SKM-1 treated with dmso at 0.1 percent for 144 hours (cell line): Measurements from ENCODE around the gene FOXP1.

Experiments used
- DNase-seq: peaks from one replicate; lab custom pipeline; 2025; ENCODE audit not compliant: unreplicated experiment; lab: John Stamatoyannopoulos, UW

The FOXP1 gene

DNA sequence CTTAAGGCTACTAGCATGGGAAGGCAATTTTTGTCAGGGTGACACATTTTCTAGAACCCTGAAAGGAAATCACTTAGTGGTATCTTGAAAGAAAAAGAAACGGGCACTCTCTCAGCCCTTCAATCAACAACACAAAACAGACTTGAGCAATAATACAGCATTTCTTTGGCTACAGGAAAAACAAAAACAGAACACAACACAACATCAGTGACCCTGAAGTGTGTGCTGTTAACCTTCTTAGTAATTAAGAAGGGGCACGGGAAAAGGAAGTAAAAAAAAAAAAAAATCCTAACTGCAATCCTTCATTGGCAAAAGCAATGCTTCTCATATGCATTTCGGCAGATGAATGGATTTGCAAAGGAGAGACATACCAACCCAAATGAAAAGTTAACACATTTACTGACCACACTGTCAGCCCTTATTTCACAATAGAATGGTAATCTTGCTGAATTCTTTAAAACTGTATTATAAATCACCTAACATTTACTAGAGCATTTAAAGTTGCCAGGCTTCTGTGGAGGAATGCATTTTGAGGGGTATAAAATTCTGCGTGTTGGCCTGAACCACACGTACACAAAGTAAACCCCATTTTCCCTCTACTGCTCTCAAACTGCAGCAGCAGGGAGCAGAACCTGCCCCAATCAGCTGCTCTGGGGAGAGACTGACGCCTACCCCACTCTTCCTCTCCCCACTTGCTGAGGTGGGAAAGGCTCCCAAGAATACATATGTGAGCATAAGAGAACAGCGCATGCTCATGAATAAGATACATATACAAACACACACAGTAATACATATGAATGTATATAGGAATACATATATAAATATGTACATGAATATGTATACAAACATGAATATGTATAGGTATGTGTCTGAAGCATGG lies 198.5 kb downstream of the FOXP1 start:
- peak; percentile 7 for DNase-seq

DNA sequence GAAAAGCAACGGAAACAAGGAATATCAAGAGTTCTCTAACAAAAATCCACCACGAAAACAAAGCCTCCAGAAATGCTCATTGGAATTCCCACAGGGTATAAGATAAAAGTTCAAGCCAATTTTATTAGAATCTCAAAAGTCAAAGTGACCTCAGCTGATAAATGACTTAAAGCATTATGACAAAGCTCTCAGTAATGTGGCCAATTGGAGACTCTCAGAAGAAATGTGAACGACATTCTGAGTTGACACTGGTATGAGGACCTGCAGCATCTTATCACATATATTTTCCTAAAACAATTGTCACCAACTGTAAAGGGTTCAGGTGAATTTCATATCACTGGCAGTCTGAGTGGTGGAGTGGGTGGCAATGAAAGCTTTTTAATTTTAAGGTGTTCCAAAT lies 199.1 kb downstream of the FOXP1 start:
- DNase-seq, result no peak

DNA sequence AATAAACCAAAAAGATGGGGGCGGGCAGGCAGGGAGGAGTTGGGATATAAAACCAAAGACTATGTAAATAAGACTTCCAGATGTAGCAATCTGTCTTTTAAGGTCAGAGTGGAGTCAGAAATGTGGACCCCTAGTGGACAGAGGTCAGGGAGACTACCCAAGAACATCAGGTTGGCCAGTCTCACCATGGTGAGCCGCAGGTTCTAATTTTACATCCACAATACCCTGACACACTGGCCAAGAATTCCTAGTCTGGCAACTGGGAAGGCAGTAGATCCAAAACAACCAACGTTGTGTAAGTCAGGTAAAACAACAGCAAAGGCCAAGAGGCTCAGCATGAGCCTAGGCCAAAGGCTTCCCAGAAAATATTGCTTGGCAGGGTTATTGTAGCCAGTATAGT lies 203.4 kb downstream of the FOXP1 start:
- DNase-seq, result no peak

DNA sequence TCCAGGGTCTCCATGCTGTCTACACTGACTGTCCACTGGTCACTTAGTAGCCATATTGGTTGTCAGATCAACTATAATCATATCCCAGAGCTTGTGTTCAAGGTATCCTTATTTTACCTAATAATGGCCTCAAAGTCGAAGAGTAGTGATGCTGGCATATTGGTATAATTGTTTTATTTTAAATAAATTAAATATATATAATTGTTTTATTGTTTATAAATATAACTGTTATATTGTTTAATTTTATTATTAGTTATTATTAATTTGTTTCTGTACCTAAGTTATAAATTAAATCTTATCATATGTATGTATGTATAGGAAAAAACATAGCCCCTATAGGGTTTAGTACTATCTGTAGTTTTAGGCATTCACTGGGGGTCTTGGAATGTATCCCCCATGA lies 205.0 kb downstream of the FOXP1 start:
- DNase-seq, result no peak

DNA sequence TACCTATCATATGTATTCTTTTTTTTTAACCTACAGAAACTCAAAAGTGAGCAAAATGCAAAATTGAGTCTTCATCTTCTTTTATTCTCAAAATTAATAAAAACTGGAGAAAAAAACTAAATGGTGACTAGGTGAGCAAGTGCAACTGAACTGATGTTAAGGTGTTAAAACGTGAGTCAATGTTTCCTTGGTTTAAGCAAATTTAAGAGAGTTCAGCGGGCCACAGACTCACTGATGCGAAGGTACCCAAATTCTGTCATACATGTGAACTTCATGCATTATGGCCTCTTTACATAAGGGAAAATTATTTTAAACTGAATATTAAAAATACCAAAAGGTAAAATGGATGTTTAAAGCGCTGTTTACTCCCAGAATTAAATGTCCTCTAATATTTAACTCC lies 206.6 kb downstream of the FOXP1 start:
- DNase-seq, result no peak

DNA sequence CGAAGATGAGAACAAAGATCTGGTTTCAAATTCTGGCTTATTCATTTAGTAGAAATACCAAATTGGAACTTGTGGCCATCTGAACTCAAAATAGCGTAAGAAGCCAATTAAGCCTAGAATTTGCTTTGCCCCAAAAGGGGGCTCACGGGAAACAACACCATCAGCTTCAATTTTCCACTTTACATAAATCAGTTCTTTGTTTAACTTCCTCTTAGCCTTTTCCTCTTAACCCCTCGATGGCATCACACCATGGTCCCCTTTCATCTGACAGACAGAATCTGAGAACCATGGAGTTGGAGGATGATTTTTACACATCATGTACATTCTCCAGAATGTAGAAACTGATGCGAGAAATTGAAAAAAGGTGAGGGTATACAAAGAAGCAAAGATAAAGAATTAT lies 207.0 kb downstream of the FOXP1 start:
- DNase-seq, result no peak

DNA sequence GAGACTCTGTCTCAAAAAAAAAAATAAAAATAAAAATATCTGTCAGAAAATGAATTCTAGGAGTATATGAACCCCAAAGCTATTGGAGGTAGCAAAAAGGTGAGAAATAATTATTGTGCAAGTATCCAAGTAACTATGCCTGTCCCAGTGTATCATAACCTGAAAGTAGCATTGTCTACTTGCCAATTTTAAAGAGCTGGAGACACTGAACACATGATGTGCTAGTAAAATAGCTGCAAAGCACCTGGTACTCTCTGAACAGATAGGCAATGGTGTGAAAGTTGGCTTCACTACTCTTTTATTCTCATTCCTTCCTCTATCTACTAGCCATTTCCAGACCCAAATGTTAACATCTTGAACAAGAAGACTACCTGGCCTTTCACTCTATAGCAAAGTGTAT lies 208.9 kb downstream of the FOXP1 start:
- DNase-seq, result no peak

DNA sequence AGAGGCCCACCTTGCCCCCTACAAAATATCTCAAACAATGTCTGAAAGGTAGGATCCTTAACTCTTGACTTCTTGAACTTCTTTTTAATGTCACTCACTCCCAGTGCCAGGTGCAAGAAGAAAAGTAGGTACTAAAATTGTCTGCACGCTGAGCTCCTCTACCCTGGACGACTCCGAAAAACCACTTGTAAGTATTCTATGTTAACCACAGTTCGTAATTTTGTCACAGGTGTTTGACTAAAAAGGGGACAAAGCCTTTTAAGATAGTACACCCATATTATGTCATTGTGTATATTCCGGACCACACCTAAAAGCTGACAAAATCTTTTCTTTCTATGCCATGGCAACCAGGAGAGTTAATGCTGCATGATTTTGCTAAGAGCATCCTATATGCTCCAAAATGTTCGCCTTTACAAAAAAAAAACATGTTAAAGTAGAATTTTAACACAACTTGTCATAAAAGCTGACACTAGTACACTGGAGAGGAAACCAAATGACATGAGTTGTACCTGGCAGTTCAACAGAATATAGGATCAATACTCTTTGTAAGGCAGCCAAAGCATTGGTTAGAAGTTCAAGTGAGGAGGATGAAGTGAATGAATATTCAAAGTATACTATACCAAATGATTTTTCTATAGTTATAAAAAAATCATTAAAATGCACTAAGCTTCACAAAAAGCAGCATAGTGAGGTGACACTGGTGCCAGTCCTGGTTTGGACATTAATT lies 210.5 kb downstream of the FOXP1 start:
- no peak for DNase-seq

DNA sequence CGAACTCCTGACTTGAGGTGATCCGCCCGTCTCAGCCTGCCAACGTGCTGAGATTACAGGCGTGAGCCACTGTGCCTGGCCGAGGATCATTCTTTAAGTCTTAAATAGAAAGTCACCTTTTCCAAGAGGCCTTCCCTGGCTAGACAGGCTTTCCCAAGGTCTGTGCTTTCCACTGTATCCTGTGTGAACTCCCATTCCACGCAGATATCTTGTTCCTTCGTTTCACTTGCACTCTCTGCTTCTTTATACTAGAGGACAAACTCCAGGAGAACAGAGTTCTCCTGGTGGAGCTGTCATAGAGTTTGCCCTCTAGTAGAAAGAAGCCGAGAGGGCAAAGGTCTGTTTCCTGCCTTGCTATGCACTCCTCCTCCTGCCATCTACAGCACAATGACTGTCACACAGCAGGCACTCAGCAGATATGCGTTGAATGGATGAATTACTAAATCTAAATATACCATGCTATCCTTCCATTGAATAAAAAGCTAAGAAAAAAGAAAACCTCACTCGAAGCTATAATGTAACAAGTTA lies 211.2 kb downstream of the FOXP1 start:
- no peak for DNase-seq

DNA sequence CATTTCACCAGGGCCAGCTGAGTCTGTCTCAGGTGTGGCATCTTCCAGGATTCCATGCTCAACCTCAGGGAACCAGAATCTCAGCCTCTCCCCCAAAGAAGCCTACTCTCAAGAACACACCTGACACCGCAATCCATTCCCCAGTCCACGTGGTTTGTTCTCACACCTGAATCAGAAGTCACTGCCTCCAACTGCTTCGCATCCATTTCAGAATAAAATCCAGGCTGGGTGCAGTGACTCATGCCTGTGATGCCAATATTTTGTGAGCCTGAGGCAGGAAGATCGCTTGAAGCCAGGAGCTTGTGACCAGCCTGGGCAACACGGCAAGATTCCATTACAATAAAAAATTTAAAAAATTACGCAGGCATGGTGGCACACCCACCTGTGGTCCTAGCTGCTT lies 212.2 kb downstream of the FOXP1 start:
- DNase-seq, result no peak

DNA sequence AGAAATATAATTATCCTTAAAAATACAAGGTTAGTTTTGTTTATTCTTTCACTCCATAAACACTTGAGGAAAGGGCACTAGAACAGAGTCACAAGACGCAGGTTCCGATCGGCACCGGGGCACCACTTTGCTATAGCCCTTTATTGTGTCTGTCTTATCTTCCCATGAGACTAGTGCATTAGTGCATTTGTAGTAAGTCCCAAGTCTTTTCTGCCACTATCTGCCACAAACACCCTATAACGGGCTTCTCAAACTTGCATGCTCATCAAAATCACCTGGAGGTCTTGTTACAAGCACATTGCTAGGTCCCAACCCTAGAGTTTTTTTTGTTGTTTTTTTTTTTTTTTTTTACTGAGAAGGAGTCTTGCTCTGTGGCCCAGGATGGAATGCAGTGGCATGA lies 213.1 kb downstream of the FOXP1 start:
- no peak for DNase-seq

DNA sequence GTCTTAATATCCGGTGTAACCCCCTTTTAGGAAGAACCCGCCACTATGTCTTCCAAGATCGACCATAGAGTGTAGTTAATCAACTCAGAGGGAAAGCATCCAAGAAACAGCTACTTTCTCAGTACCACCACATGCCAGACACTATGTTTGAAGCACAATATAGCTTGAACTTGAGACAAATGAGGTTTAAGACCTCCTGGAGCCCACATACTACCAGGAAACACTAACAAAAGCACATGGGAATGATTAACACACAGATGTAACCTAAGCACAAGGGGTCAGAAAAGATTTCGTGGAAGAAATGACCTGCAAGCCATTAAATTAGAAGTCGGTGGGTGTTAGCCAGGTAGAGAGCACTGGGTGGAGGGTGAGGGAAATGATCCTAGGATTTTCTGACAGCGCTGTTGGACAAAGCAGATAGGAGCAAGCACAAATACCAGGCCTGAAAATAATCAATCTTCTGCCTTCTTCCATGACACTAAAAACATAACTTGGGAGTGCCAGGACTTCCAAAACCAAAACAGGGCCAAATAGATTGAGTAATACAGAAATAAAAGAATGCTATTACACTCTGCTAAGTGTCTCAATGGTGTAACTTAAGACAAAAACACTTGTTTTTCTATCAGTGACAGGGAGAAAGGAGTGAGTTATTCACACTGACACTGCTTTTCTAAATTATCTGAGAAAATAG lies 213.7 kb downstream of the FOXP1 start:
- no peak for DNase-seq

DNA sequence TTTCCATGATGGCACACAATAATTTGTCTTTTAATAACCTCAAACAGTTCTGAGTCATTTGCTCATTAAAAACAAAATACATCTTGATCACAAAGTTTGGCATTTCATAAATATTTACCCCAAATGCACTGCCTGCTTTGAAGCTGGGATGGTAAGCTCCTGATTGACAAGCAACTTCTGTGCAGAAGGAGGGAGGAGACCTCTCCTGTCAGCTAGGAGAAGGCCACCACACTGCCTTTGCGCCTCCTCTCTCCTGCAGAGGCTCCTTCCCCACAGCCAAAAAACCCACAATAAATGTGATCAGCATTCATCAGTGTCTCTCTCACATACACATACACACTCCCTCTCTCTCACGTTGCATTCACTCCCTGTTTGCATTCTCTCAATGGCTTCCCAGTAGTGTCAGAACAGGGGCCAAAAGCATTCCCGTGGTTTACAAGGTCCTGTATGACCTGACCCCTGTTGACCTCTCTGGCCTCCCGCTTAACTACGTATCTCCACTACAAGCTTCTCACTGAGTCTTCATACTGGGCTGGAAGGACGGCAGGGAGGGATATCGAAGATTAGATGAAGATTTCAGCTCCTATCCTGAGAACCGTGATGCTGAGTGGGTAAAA lies 216.4 kb downstream of the FOXP1 start:
- no peak for DNase-seq

DNA sequence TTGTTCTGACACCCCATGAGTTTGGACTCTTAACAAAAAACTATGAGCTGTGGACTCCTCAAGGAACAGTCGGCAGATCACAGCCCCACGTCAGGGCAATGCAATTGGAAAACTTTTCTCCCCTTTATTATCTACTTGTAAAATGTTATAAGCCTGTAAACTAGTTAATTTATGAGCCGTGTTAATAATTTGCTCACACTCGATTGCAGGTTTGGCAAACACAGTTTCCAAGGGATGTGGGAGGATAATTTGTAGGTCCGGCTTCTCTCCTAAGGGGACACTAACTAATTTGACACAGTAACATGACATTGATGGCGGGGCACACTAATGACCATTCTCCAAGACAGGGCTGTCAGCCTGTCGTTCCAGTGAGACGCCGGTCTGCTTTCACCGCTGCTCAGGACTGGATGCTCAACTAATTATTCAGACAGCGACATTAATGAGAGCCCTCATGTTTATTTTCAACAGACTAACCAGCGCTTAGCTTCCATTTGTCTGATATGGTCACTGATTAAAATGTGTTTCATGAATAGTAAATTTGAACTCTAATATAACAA lies 222.1 kb downstream of the FOXP1 start:
- DNase-seq, result no peak

DNA sequence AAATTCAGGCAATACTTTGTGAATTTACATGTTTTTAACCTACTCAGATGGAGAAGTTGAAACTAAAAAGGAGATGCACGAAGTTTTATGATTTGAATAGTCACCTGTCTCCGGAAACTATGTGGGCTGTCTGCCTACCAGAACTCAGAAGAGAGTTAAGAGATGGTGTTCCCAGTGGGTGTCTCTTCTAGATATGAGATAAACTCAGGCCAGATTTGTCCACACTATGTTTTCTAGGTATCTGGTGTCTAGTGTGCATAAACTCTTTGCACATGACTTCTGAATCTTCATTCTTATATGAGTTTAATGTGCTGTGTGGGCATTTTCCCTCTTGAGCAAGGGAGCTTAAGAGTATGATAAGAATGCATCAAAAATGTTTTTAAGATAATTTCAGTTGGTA lies 222.8 kb downstream of the FOXP1 start:
- DNase-seq, result no peak

DNA sequence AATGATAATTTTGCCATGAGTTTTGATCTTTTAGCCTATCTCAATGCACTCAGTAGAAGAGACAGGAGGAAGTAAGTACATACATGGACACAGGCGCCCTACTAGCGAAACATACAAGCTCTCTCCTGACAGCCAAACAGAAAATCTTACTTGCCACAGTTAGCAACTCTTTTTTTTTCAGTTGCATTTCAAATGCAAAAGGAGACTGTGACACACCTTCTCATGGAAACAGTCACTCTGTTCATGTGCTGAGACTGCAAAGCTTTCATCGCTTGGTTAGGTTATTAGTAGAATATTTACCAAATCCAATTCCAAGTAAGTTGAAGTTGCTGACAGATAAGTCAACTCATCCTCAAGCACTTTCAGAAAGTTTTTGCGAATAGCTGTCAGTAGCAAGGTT lies 223.3 kb downstream of the FOXP1 start:
- DNase-seq, result no peak

DNA sequence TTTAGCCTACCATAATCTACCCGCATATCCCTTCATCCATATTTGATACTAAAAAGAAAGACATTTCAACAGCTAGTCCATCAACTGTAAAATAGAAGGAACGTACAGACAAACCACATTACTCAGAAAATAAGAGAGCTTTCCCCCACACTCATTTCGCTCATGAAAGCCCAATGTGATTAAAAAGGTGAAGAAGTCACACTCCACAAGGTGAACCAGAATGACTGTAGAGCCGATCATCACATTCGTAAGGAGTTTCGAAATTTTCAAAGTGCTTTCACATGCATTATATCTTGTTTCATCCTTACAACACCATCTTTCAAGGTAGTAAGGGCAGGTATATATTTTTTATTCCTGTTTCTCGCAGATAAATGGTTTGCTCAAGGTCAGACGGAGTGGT lies 225.3 kb downstream of the FOXP1 start:
- DNase-seq, result no peak

DNA sequence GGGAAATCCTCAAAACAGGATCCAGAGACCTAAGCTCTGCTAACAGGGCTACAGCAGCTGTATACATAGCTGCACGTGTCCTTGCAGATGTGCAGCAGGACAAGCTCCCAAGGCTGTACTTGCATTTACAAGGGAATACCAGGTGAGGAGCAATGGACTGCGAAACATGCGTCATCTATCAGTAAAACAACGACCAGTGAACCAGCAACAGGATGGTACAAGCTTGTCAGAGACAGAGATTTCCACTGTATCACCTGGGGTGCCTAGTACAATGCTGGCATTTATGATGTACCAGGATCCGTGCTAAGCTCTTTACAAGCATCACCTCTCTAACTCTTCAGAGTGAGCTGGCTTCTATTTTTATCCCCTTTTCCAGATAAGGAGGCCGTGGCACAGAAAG lies 227.3 kb downstream of the FOXP1 start:
- no peak for DNase-seq

DNA sequence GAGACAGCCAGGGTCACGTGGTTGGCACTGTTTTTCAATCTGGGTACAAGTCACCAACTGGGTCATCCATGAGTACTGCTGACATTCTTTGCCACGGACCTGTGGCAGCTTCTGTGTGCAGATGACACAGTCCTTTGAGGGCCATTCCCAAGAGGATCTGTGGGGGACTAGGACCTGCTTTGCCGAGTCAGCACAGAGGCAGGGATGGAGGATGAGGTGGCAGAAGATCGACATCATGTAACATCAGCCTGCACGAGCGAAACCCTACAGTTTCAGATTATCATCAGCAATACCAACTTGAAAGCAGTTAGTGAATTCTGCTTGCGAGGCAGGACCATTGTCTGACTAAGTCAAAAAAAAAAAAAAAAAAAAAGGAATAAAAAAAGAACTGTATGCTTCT lies 227.7 kb downstream of the FOXP1 start:
- no peak for DNase-seq

DNA sequence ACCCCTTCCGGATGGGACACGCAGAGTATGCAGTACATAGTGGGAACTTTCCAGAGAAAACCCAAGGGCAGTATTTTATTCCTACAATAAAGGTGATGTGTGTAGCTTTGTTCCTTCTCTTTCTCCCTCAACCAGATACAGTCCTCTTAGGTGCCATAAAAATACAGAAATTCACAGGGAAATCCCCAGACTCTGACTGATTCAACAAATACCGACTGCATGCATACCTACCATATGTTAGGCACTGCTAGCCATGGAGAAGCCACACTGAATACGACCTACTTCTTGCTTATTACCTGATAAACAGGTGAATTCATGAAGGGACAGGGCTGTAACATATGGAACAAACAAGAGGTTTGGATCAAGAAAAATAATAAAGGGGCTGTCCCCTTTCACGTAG lies 228.5 kb downstream of the FOXP1 start:
- no peak for DNase-seq
